Fibroblast of peridontal ligament (primary cell): ENCODE data around the gene TMEM37.
"Not testable (repeated sequence)": the region's sequence is repeated elsewhere in the genome, so short reads cannot be mapped to it uniquely, and the experiment has no call there.

Source experiments
- DNase-seq: peaks from one replicate; pipeline ENCODE4 v3.0.0-alpha.2; 2010; ENCODE audit errors: extremely low read depth

Gene TMEM37, protein sequence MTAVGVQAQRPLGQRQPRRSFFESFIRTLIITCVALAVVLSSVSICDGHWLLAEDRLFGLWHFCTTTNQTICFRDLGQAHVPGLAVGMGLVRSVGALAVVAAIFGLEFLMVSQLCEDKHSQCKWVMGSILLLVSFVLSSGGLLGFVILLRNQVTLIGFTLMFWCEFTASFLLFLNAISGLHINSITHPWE

GRCh38 chr2:119431155-119431975, at the start of gene TMEM37:
TSS of gene TMEM37 (plus strand) at chr2:119431854. CDS start at chr2:119431904, 50 bp downstream.
- DNase-seq: peak; percentile 40

DNA sequence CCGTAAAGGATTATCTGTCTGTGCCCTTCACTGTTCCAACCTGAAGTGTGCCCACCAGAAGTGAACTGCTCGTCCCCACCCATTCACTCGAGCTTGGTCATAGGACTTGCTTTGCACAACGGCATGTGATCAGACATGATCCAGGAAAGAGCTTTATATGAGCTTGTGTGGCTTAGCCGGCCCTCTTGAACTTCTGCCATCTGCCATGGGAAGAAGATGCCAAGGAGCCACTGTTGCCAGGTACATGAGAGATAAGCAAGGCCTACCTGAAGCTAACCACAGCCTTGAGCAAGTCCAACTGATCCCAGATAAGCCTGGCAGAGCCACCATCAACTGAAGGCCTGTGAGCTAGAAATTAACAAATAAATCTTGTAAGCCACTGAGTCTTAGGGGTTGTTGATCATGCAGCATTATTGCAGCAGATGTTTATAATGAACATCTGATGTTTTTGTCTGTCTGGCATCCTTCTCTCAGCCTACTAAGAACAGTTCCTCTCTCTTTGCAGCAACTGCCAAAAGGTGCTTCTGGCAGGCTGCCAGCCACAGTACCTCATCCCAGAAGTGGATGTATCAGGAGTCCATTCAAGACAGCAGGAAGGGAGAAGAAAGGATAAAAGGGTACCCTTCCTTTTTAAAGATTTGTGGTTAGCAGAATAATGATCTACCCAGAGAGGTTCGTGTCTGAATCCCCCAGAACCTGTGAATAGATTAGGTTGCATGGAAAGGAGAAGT, 48.1 kb upstream of the TMEM37 start:
- DNase-seq: no peak

DNA sequence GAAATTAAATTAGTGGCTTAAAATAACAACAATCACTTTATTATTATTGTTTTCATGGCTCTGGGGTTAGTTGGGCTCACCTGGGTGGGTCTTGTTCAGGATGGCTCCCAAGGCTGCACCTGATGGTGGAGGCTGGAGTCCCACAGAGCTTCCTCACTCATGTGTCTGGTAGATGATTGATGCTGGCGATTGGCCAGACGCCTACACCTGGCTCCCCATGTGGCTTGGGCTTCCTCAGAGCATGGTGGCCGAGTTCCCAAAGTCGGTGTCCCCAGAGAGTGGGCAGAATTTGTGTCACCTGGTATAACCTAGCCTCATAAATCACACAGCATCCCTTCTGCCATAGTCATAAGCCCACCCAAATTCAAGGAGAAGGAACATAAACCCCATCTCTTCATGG, 46.7 kb upstream of the TMEM37 start:
- DNase-seq: no peak

GRCh38 chr2:119385466-119385865, 46.2 kb upstream of the TMEM37 start:
- no peak for DNase-seq

GRCh38 chr2:119387381-119388129, 44.1 kb upstream of the TMEM37 start:
- peak; percentile 94 for DNase-seq

- DNase-seq: peak; percentile 78
Measured at GRCh38 chr2:119389615-119390306, 41.9 kb upstream of the TMEM37 start.

DNA sequence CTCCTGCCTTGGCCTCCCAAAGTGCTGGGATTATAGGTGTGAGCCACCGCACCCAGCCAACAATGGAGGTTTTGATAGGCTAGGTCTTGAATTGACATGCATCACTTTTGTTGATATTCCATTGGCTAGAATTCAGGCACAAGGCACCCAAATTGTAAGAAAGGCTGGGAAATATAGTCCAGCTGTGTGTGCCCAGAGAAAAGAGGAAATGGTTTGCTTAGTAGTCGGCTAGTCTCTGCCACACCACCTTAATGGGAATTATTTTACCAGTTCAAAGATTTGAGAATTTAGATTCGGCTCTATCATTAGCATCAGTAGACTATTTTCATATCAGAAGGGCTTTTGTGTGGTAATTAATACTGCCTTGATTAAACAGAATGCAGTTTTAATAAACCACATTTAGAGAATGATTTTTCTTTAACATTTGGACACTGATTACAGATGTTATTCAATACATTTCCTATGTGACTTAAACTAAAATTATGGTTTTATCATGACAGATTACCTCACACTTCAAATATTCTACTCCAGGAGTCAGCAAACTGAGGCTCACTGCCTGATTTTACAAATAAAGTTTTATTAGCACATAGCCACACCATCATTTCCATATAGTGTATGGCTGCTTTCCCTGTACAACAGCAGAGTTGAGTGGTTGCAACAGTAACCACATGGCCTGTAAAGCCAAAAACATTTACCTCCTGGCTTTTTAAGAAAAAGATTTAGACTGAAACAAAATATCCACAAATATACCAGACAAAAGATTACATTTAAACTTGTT, 37.5 kb upstream of the TMEM37 start:
- DNase-seq: no peak

DNA sequence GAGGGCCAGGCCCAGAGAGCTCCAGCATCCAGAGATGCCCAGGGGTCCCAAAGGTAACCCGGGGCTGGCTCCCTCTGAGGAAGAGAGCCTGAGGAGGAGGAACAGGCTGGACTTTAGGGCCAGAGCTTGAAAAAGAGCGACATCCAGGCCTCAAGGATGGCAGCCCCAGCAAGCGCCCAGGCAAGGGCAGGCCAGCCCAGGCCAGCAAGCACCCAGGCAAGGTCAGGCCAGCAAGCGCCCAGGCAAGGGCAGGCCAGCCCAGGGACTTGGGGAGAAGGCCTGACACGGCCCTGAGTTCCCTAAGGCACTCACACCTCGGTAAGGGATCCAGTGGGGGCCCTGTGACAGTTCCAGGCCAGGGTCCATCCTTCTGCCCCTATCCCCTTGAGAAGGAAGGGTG, 34.5 kb upstream of the TMEM37 start:
- no peak for DNase-seq

- DNase-seq: no peak
Measured at GRCh38 chr2:119402106-119402505, 29.5 kb upstream of the TMEM37 start.

DNA sequence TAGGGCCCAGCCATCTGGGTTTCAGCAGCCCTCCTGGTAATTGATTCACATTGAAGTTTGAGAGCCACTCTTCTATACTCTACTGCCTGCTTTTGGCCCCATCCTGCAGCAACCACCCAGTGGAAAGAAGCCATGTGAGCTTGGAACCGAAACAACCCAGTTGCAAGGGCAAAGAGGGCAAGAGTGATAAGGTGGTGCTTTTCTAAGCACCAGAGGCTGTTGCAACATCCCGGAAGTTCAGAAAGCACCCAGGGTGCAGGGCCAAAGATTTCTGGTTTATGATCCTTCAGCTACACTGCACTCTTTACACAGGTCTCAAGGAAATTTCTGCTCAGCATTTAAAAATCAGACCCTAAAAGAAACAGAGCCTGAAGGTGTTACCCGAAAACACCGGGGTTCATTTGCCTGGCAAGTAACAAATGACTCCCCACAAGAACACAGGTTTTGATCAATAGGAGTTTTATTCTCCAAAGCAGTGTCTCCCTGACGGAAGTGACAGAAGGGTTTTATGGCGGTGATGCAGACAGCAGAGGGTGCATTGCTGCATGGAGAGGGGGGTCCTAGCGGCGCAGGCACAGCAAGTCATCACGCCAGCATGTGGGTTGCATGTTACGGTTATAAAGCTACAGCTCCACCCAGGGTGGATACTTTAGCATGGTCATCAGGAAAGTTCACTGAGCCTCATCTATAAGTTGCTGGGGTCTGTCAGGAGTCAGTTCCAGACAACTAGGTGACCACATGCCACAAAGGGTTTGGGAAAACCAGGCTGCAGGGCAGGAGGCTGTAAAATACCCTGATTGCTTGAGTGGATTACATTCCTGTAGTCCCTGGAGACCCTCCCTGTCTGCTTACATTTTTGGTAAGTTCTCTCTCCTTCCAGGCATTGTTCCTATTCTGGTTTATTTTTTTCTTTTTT, 28.8 kb upstream of the TMEM37 start:
- peak; percentile 5 for DNase-seq

- not testable (repeated sequence) for DNase-seq
Measured at GRCh38 chr2:119403618-119404017, 28.0 kb upstream of the TMEM37 start.

- no peak for DNase-seq
Measured at GRCh38 chr2:119405151-119405550, 26.5 kb upstream of the TMEM37 start.

GRCh38 chr2:119407430-119408220, 24.0 kb upstream of the TMEM37 start:
- peak; percentile 76 for DNase-seq

GRCh38 chr2:119408221-119408619, 23.4 kb upstream of the TMEM37 start:
- peak; percentile 10 for DNase-seq

GRCh38 chr2:119409506-119409905, 22.1 kb upstream of the TMEM37 start:
- DNase-seq: no peak

- DNase-seq: no peak
Measured at GRCh38 chr2:119414894-119415293, 16.8 kb upstream of the TMEM37 start.

GRCh38 chr2:119415630-119416029, 16.0 kb upstream of the TMEM37 start:
- DNase-seq: no peak

DNA sequence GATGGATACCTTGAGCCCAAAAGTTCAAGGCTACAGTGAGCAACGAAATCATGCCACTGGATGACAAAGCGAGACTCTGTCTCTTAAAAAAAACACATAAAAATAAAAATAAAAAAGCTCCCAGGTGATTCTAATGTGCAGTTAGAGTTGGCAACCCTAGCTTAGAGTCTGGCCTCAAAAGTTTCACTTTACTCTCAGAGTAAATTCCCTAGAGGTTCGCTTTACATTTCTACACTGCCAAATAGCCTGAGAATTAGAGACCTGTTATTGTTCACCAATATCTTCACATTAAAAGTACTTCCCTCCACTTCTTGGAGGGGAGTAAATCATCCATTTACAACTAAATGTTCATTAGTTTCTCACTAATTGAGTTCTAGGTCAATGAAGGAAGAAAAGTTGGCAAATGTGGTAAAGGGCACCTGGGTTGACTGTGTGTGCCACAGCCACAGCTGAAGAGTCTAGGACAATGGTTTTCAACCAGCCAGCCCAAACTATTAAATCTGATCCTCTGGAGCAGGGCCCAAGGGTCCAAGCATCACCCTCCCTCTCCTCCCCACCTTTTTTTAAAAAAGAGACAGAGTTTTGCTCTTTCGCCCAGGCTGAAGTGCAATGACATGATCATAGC, 15.2 kb upstream of the TMEM37 start:
- DNase-seq: no peak
